SIG-M5 treated with dmso at 0.1 percent for 504 hours (cell line): ENCODE data around the gene PPP1R14D.
"Not testable (repeated sequence)": the region's sequence is repeated elsewhere in the genome, so short reads cannot be mapped to it uniquely, and the experiment has no call there.

Source experiments
- DNase-seq: peaks from one replicate; lab custom pipeline; 2025; ENCODE audit not compliant: unreplicated experiment; lab: John Stamatoyannopoulos, UW

The PPP1R14D gene

GRCh38 chr15:40828447-40829036 lies at the start of gene PPP1R14D:
Gene PPP1R14D (minus strand): TSS chr15:40828708. CDS start chr15:40828641, 67 bp downstream.
- DNase-seq, result no peak

- DNase-seq, result no peak
These were observed 49.2 kb upstream of the PPP1R14D start for GRCh38 chr15:40877694-40878093.

- no peak for DNase-seq
These were observed 47.7 kb upstream of the PPP1R14D start for GRCh38 chr15:40875991-40876730.

- peak; percentile 68 for DNase-seq
These were observed 45.4 kb upstream of the PPP1R14D start, which contains the start of gene RHOV for GRCh38 chr15:40873694-40874561. Gene RHOV (minus strand): TSS chr15:40874234. CDS start chr15:40874139, 95 bp downstream.

- no peak for DNase-seq
These were observed 44.5 kb upstream of the PPP1R14D start for GRCh38 chr15:40872791-40873693.

GRCh38 chr15:40871749-40872617 lies 43.5 kb upstream of the PPP1R14D start:
- peak; percentile 40 for DNase-seq

GRCh38 chr15:40870716-40871115 lies 42.2 kb upstream of the PPP1R14D start:
- DNase-seq, result no peak

GRCh38 chr15:40869686-40870085 lies 41.2 kb upstream of the PPP1R14D start:
- DNase-seq, result no peak

GRCh38 chr15:40867199-40867598 lies 38.7 kb upstream of the PPP1R14D start:
- DNase-seq, result no peak

GRCh38 chr15:40863660-40864270 lies 35.3 kb upstream of the PPP1R14D start:
- DNase-seq, result no peak

GRCh38 chr15:40861147-40861546 lies 32.6 kb upstream of the PPP1R14D start:
- DNase-seq, result not testable (repeated sequence)

- DNase-seq, result peak; percentile 64
These were observed 30.8 kb upstream of the PPP1R14D start for GRCh38 chr15:40859206-40859851.

GRCh38 chr15:40858706-40859105 lies 30.2 kb upstream of the PPP1R14D start:
- DNase-seq, result no peak

- DNase-seq, result peak; percentile 72
These were observed 29.3 kb upstream of the PPP1R14D start for GRCh38 chr15:40857601-40858341.

GRCh38 chr15:40856746-40857145 lies 28.2 kb upstream of the PPP1R14D start:
- DNase-seq, result no peak

GRCh38 chr15:40855706-40856234 lies 27.3 kb upstream of the PPP1R14D start:
- DNase-seq, result no peak

GRCh38 chr15:40854161-40854560 lies 25.7 kb upstream of the PPP1R14D start:
- no peak for DNase-seq
